Neural cell (in vitro differentiated cells): ENCODE measurements around the gene SELENOV. TPM values are rescaled to one million over a fixed set of nuclear protein-coding genes. Genes with fewer than 3 reads are reported as not detected.

ENCODE experiments used
- H2AFZ ChIP-seq: fragments of 200-600, 300-800 bp; sonication (generic), shearing (Covaris generic); 2 replicates; pipeline ENCODE4 v1.6.0; 2014; ENCODE audit warnings: low read depth, mild to moderate bottlenecking, antibody characterized with exemption, low read length, moderate library complexity
- H3F3A ChIP-seq: fragments of 200-600 bp; shearing (Covaris generic); 2 replicates; pipeline ENCODE4 v1.6.1; 2016; ENCODE audit warnings: mild to moderate bottlenecking, moderate library complexity, mixed read lengths, antibody characterized with exemption, low read length; ENCODE audit not compliant: insufficient read depth, poor library complexity, severe bottlenecking
- H3K27ac ChIP-seq: fragments of 200-600, 300-800 bp; sonication (generic), shearing (Covaris generic); 2 replicates; pipeline ENCODE4 v1.5.1; 2014; ENCODE audit warnings: mild to moderate bottlenecking, low read length, moderate library complexity
- H3K27me3 ChIP-seq: fragments of 300-800, 200-600 bp; sonication (generic), shearing (Covaris generic); 2 replicates; pipeline ENCODE4 v1.6.0; 2014; ENCODE audit warnings: mild to moderate bottlenecking, low read depth, low read length, moderate library complexity; ENCODE audit not compliant: insufficient read depth
- H3K36me3 ChIP-seq: fragments of 300-800, 200-600 bp; sonication (generic), shearing (Covaris generic); 2 replicates; pipeline ENCODE4 v1.5.1; 2014; ENCODE audit warnings: mild to moderate bottlenecking, antibody characterized with exemption, low read length, moderate library complexity; ENCODE audit not compliant: insufficient read depth
- H3K4me2 ChIP-seq: fragments of 300-800, 200-600 bp; sonication (generic), shearing (Covaris generic); 2 replicates; pipeline ENCODE4 v1.6.0; 2014; ENCODE audit warnings: mild to moderate bottlenecking, low read length
- H3K4me3 ChIP-seq: fragments of 300-800, 200-600 bp; sonication (generic), shearing (Covaris generic); 2 replicates; pipeline ENCODE4 v1.5.1; 2014; ENCODE audit warnings: mild to moderate bottlenecking, low read length, moderate library complexity
- H3K79me2 ChIP-seq: fragments of 200-600 bp; shearing (Covaris generic); replicated peaks from 2 replicates; pipeline ENCODE4 v1.6.0; 2014; ENCODE audit warnings: mild to moderate bottlenecking, low read length, moderate library complexity; ENCODE audit not compliant: insufficient read depth
- H3K9ac ChIP-seq: fragments of 300-800, 200-600 bp; sonication (generic), shearing (Covaris generic); 2 replicates; pipeline ENCODE4 v1.6.1; 2016; ENCODE audit warnings: mild to moderate bottlenecking, low read length, mixed read lengths
- H3K9me2 ChIP-seq: fragments of 200-600 bp; shearing (Covaris generic); 2 replicates; pipeline ENCODE4 v1.6.1; 2016; ENCODE audit warnings: mild to moderate bottlenecking, low read length, mixed read lengths; ENCODE audit not compliant: insufficient read depth
- H3K9me3 ChIP-seq: fragments of 200-600, 300-800 bp; sonication (generic), shearing (Covaris generic); 2 replicates; pipeline ENCODE4 v1.6.1; 2016; ENCODE audit warnings: mild to moderate bottlenecking, mixed run types, low read length, moderate library complexity, mixed read lengths
- H4K20me1 ChIP-seq: fragments of 200-600 bp; shearing (Covaris generic); 2 replicates; pipeline ENCODE4 v1.6.1; 2016; ENCODE audit warnings: mild to moderate bottlenecking, mixed run types; ENCODE audit not compliant: insufficient read depth
- CTCF ChIP-seq: fragments of 450-650 bp; IDR thresholded peaks from 2 replicates; pipeline ENCODE4 v1.5.1; 2014; ENCODE audit warnings: antibody characterized with exemption, mild to moderate bottlenecking, moderate library complexity; ENCODE audit not compliant: poor library complexity, severe bottlenecking
- EP300 ChIP-seq: fragments of 450-650 bp; conservative IDR thresholded peaks from 2 replicates; pipeline ENCODE4 v1.6.1; 2014; ENCODE audit warnings: antibody characterized with exemption, mild to moderate bottlenecking, moderate library complexity; ENCODE audit not compliant: poor library complexity, severe bottlenecking
- EZH2 ChIP-seq: fragments of 200-600, 300-800 bp; shearing (Covaris generic), sonication (generic); IDR thresholded peaks from 2 replicates; pipeline ENCODE4 v1.6.1; 2014; ENCODE audit warnings: antibody characterized with exemption, low read length, borderline replicate concordance, mild to moderate bottlenecking; ENCODE audit not compliant: insufficient read depth, poor library complexity, severe bottlenecking
- MXI1 ChIP-seq: fragments of 450-650 bp; conservative IDR thresholded peaks from 2 replicates; pipeline ENCODE4 v1.6.1; 2014; ENCODE audit warnings: antibody characterized with exemption, mild to moderate bottlenecking; ENCODE audit not compliant: poor library complexity, severe bottlenecking
- POLR2AphosphoS5 ChIP-seq: IDR thresholded peaks from 2 replicates; pipeline ENCODE4 v1.6.1; 2012
- RAD21 ChIP-seq: fragments of 450-650 bp; conservative IDR thresholded peaks from 2 replicates; pipeline ENCODE4 v1.6.1; 2014; ENCODE audit warnings: antibody characterized with exemption, mild to moderate bottlenecking, moderate library complexity
- REST ChIP-seq: IDR thresholded peaks from 2 replicates; pipeline ENCODE4 v1.6.1; 2012; ENCODE audit warnings: borderline replicate concordance
- SMC3 ChIP-seq: fragments of 450-650 bp; conservative IDR thresholded peaks from 2 replicates; pipeline ENCODE4 v1.6.1; 2014; ENCODE audit warnings: antibody characterized with exemption, mild to moderate bottlenecking, moderate library complexity; ENCODE audit not compliant: poor library complexity
- TAF1 ChIP-seq: IDR thresholded peaks from 2 replicates; pipeline ENCODE4 v1.6.1; 2012; ENCODE audit warnings: low read depth
- polyA plus RNA-seq: library from polyadenylated mRNA; depleted of rRNA; stranded (reverse); fragments of >200 nt; gene quantifications from 2 replicates; pipeline ENCODE4 v1.2.3, GENCODE V29; 2014

SELENOV gene
- polyA plus RNA-seq, 1 donor from 2014 or later: 1.3 TPM

- Histone ChIP-seq H3K9me2 (no peaks in the 10 kb centered on the region), H3K9me3 (no peaks in the 10 kb centered on the region), H2AFZ (no peak overlapping the region), H3F3A (no peaks in the 10 kb centered on the region), H3K4me2 (no peak overlapping the region), H3K79me2 (no peaks in the 10 kb centered on the region), H3K36me3 (no peaks in the 10 kb centered on the region), H3K4me3 (no peak overlapping the region), H4K20me1 (no peaks in the 10 kb centered on the region), H3K9ac (no peak overlapping the region), H3K27ac (no peak overlapping the region), H3K27me3 (peaks cover 14% of the 10 kb centered on the region)
- TF ChIP-seq POLR2AphosphoS5 (no peak), MXI1 (no peak), EP300 (no peak), CTCF (no peak), REST (no peak)
Observed at GRCh38 chr19:39509233-39509632, 5.7 kb upstream of the SELENOV start.

GRCh38 chr19:39512988-39513387, 2.0 kb upstream of the SELENOV start:
- Histone ChIP-seq H3K9me2 (no peaks in the 10 kb centered on the region), H3F3A (no peaks in the 10 kb centered on the region), H3K4me3 (no peak overlapping the region), H3K9ac (no peak overlapping the region), H3K36me3 (no peaks in the 10 kb centered on the region), H3K27ac (no peak overlapping the region), H3K27me3 (peaks cover 39% of the 10 kb centered on the region), H4K20me1 (no peaks in the 10 kb centered on the region), H3K79me2 (no peaks in the 10 kb centered on the region), H3K9me3 (no peaks in the 10 kb centered on the region), H3K4me2 (no peak overlapping the region), H2AFZ (no peak overlapping the region)
- TF ChIP-seq RAD21 (no peak), MXI1 (no peak), EZH2 (no peak), CTCF (no peak), EP300 (no peak), TAF1 (no peak), REST (no peak), SMC3 (no peak), POLR2AphosphoS5 (no peak)
